ENCODE results near the gene INO80B.
"Not testable (repeated sequence)": the region's sequence is repeated elsewhere in the genome, so short reads cannot be mapped to it uniquely, and the experiment has no call there.

Gene INO80B

GRCh38 chr2:74450570-74451190 is 4.2 kb upstream of the INO80B start:
- DNase-seq: no peak

DNA sequence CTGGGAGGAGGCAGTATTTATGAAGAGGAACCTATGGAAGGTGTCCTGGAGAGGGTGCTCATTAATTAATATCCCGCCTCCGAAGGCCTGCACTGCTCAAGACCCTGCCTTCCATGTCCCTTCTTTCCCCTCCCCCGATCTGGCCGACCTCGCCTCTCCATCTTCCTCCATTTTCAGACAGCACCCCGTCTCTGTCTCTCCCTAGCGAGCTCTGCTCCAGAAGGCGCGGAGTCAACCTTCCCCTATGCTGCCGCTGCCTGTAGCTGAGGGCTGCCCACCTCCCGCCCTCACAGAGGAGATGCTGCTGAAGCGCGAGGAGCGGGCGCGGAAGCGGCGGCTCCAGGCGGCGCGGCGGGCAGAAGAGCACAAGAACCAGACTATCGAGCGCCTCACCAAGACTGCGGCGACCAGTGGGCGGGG is 2.3 kb downstream of the INO80B start:
- no peak for DNase-seq

GRCh38 chr2:74457549-74458131 is 2.8 kb downstream of the INO80B start:
- DNase-seq: peak; percentile 81

DNA sequence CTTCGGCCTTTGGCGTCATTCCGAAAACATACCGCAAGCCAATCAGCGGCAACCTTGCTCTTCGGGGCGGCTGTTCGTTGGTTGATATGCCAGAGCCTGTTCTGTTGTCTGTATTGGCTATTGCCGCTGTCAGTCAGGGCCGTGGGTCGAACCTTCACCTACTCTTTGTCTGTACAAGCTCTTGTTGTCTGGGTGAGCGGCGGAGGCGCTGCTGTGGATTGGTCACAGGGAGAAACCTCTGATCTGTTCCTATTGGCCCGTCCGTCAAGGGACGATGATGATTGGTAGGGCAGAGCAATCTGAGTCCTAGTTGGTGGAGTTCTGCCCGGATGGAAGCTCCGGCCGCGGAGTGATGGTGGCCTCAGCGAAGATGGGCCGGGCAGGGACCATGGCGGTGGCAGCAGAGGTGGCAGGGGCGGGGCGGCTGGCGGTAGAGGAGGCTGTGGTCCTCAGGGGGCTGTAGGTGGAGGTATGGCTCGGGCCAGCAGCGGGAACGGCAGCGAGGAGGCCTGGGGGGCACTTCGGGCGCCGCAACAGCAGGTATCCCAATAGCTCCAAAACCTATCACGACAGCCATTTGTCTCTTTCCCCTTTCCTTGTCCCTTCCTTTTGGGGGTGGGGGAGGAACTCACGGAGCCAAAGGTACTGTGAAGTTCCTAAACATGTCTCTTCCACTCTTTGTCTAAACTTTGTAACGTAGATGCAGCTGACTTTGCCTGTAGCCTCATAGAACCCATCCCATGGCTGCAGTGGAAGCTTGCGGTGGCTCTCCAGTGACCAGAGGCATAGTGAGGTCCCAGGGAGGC is 3.4 kb downstream of the INO80B start, which contains the start of gene WBP1:
Gene WBP1 (plus strand): TSS at position 307 of the 806 bp plus-strand sequence. CDS start 165 bp downstream, at position 472.
- DNase-seq: peak; percentile 100

DNA sequence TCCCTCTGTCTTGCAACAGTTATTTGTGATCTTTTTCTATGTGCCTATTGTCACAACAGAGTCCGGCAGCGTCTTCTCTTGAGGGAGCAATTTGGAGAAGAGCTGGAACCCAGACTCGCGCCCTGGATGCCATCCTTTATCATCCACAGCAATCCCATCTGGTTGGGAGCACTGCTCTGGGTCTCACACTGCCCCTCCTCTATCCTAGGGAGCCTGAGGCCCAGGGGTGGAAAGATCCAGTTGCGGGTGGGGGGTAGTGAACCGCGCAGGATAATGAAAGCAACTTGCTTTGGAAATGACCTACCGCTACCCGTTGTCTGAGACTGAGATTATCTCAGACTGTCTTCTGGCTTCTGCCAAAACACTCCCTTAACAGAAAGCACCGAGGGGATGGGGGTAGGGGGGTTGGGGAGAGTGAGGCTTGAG is 4.1 kb downstream of the INO80B start:
- DNase-seq: peak; percentile 34

DNA sequence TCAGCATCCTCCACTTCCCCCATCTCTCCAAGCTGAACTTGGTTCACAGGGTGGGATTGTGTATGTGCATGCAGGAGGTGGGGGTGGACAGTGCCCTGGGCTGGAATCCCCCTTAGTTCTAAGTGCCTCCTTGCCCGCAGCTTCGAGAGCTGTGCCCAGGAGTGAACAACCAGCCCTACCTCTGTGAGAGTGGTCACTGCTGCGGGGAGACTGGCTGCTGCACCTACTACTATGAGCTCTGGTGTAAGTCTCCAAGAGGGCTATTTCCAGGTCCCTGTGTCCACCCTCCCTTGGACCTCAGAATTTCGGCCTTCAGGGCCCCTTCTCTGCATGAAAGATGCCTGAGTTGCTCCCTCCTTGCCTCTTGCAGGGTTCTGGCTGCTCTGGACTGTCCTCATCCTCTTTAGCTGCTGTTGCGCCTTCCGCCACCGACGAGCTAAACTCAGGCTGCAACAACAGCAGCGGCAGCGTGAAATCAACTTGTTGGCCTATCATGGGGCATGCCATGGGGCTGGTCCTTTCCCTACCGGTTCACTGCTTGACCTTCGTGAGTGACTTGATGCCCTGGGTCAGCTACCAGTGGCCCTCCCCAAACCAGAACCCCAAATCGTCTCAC is 4.7 kb downstream of the INO80B start:
- DNase-seq: not testable (repeated sequence)

DNA sequence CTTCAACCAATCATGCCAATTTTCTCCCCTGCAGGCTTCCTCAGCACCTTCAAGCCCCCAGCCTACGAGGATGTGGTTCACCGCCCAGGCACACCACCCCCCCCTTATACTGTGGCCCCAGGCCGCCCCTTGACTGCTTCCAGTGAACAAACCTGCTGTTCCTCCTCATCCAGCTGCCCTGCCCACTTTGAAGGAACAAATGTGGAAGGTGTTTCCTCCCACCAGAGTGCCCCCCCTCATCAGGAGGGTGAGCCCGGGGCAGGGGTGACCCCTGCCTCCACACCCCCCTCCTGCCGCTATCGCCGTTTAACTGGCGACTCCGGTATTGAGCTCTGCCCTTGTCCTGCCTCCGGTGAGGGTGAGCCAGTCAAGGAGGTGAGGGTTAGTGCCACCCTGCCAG is 5.3 kb downstream of the INO80B start:
- peak; percentile 34 for DNase-seq

DNA sequence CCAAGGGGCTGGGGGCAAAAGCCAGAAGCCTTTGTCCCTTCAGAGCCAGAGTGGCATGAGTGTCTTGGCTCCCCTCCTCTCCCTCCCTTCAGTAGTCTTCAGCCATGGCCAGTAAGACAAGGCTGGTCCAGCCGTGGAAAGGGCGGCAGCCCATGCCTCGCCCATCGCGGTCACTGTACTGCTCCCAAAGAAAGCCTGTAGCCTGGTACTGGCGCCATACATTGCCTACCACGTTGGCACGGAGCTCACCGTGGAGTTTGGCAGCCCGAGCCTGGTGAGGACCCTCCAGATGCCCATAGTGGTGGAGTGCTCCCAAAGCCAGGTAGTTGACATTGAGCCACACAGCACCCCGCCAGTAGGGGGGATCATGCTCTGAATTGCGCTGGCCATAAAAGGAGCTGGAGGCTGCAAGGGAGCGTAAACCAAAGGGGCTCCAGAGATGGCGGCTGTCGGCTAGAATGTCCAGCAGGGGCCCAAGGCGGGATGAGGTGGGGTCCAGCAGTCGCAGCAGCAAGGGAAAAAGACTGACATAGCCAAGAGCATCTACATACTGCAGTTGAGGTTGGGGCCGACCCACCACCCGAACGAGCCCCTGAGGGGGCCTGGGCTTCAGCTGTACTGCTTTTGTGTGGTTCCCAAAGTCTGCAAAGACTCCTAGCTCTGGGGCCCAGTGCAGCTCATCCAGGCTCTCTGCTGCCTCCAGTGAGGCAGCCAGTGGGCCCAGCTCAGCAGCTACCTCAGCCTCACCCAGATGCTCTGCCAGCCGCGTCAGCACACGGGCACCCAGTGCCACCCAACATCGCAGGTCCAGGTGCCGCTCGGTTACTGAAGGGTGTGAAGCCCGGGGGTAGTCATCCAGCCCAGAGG is 6.5 kb downstream of the INO80B start:
- DNase-seq: peak; percentile 36

DNA sequence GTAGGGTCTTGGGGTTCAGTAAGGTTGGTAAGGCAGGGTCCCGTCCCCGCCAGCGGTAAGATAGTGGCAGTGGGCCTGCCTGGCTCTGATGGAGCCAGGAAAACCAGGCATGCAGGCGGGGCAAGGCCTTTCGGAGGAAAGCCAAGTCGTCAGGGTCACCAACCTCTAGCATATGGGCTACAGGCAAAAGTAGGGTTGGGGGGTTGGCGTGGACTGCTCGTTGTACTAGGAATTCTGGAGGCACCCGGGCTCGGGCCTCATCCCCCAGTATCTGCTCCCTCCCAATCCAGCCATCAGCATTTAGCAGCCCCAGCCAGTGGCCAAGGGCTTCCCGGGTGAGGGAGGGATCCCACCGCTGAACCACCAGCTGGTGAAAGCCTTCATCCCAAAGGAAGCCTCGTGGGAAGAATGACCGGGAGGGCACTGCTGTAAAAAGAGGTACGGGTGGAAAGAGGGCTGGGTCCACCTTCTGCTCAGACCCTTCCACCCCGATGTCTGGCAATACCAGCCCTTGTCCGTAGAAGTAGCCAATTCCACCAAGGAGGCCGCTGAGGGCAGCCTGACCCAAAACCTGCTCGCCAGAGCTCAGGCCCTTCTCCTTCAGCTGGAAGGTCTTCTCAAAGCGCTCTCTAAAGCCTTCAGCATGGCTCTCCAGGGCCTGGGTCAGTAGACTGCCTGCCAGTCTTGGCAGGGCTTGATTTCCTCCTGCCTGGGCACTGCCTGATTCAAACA is 7.3 kb downstream of the INO80B start:
- DNase-seq: no peak

DNA sequence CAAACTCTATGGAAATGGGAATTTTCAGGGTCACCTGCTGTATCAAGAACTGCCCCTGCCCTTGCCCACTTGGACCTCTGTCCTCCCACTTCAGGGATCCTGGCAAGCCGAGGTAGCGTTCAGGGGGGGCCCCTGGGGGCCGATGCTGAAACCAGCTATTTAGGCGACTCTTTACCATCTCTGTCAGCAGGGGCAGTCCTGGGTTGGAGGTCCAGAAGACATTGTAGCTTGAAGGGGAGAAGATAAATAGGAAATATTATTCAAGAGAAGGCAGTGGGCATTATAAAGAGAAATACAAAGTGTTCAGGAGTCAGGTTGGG is 7.9 kb downstream of the INO80B start:
- no peak for DNase-seq

DNA sequence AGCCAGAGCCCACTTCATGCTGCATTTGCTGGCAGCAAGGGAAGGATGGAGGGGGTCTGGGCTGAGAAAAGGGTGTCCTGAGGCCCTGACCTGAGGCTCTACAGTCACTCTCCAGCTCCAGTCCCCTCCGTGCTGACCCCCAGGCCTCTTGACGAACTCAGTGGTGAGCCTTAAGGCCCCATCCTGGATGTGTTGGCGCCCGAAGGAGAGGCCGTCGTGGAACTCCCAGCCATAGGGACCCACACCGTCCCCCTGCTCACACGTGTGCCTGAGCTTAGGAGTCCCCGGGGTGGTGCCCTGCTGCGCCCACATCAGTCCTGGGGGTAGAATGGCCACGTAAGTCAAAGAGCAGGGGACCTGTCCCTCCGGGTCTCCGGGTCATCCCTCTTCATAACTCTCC is 9.5 kb downstream of the INO80B start:
- no peak for DNase-seq

- not testable (repeated sequence) for DNase-seq
These were observed 15.9 kb downstream of the INO80B start for GRCh38 chr2:74470742-74471141.

DNA sequence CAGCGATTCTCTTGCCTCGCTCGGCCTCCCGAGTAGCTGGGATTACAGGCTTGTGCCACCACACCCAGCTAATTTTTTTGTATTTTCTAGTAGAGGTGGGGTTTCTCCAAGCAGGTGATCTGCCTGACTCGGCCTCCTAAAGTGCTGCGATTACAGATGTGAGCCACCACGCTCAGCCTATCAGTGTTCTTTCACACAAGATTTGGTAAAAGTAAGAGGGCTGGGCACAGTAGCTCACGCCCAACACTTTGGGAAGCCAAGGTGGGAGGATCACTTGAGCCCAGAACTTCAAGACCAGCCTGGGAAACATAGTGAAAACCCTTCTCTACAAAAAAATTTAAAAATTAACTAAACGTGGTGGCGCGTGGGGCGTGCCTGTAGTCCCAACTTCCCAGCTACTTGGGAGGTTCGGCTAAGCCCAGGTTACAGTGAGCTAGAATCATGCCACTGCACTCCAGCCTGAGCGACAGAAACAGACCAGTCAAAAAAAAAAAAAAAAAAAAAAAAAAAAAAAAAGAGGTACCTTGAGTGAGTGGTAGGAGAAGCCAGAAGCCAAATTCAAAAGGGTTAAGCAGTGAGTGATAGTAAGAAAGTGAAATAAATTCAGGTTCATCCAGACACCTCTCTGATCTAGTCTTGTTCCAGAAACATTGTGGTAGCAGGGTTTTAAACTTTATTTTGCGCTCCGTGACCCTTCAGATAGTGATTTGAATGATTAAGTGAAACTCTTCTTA is 16.6 kb downstream of the INO80B start:
- no peak for DNase-seq

- DNase-seq: peak; percentile 94
These were observed 17.4 kb downstream of the INO80B start, which contains the start of gene MRPL53 for GRCh38 chr2:74472086-74472944. MRPL53 (minus strand) TSS chr2:74472680; CDS start chr2:74472660, 20 bp downstream.

- no peak for DNase-seq
These were observed 18.0 kb downstream of the INO80B start for GRCh38 chr2:74472945-74473258.

DNA sequence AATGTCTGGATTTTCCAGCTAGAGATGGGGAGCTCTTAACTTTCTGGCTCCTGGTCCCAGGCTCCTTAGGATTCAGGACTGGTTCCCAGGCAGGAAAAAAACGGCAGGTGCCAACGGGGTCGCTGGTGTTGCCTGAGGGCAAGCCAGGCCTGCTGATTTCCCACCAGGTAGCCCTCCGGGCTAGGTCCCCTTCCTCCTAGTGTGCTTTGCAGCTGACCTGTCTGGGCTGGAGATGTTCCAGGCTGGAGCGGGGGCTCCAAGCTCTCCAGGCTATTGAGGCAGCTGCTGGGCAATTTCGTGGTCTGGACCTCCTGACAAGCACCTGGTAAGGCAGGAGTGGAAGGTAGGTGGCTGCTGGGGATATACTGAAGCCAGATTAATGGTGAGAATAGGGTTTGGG is 19.6 kb downstream of the INO80B start:
- no peak for DNase-seq

GRCh38 chr2:74474899-74475298 is 20.0 kb downstream of the INO80B start:
- DNase-seq: no peak

GRCh38 chr2:74481431-74481830 is 26.5 kb downstream of the INO80B start:
- DNase-seq: no peak

DNA sequence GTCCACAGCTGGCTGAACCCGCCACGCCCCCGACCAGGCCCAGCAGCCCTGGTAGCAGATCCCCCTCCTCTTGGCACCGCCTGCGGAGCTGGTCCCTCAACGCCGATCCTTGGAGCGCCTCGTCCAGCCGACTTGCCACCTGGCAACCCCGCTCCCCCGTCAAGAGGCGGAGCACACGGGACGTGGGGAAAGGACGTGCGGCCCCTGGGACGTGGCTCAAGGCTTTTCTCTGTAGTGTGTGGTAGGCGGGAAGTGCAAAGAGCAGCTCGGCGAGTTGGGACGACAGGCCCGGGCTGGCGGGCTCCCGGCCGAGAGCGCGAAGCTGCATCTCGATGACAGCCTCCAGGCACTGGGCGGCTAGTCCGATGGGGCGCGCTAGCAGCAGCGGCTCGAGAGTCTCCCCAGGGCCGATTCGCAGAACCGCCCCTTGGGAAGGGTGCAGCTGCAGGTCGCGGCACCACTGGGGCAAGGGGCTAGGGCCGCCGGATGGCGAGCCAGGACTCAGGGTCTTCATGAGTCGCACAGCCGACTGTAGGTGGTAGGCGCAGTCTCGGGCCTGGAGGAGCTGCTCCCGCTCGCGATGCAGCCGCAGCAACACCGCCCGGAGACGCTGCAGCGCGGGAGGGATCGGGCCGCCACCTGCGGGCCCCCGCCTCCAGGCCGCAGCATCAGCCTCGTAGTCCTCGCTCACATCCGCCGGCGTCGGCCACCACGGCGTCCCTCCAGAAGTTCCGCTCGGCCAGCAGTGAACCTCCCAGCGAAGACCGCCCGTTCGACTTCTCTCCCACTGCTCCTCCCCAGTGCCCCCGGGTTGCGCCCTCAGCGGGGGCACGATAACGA is 27.3 kb downstream of the INO80B start:
- DNase-seq: no peak

Measured in left hindlimb (tissue), 1 donor.